Activated naive CD4-positive, alpha-beta T cell treated with anti-CD3 and anti-CD28 coated beads, Interleukin-2, amount 50 U/mL, for 24 hours (primary cell): ENCODE measurements around the gene IGFN1.

Experiments
- H3K27ac Mint-ChIP-seq: one replicate; pipeline ENCODE4 v1.8.0; 2021; ENCODE audit warnings: mild to moderate bottlenecking, mixed read lengths
- H3K27me3 Mint-ChIP-seq: one replicate; pipeline ENCODE4 v1.8.0; 2021; ENCODE audit warnings: mixed read lengths
- H3K36me3 Mint-ChIP-seq: one replicate; pipeline ENCODE4 v1.8.0; 2021; ENCODE audit warnings: mixed read lengths
- H3K4me1 Mint-ChIP-seq: one replicate; pipeline ENCODE4 v1.8.0; 2021; ENCODE audit warnings: mixed read lengths
- H3K4me3 Mint-ChIP-seq: one replicate; pipeline ENCODE4 v1.8.0; 2021; ENCODE audit warnings: mild to moderate bottlenecking, mixed read lengths
- H3K9me3 Mint-ChIP-seq: one replicate; pipeline ENCODE4 v1.8.0; 2021; ENCODE audit warnings: mixed read lengths

The IGFN1 gene

GRCh38 chr1:201216395-201217085 lies 25.9 kb downstream of the IGFN1 start:
- Mint-ChIP-seq H3K27ac (no peak overlapping the region), H3K27me3 (peaks cover 7% of the 10 kb centered on the region), H3K4me1 (no peaks in the 10 kb centered on the region), H3K36me3 (no peaks in the 10 kb centered on the region), H3K9me3 (no peaks in the 10 kb centered on the region), H3K4me3 (no peak overlapping the region)

DNA sequence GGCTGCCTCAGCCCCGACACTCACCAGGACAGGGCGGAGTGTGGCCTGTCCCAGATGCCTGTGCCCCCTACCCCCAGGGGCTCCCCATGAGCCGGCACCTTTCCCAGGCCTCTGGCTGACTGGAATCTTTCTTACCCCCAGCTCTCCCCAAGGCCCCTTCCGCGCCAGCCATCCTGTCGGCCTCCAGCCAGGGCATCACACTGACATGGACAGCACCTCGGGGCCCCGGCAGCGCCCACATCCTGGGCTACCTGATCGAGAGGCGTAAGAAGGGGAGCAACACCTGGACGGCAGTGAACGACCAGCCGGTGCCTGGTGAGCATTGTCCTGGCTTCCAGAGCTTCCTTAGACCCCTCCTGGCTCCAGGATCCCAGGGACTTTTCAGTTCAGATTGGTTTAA lies 26.5 kb downstream of the IGFN1 start:
- Mint-ChIP-seq H3K27ac (no peak overlapping the region), H3K27me3 (peaks cover 4% of the 10 kb centered on the region), H3K36me3 (no peaks in the 10 kb centered on the region), H3K4me1 (no peaks in the 10 kb centered on the region), H3K4me3 (no peak overlapping the region), H3K9me3 (no peaks in the 10 kb centered on the region)

DNA sequence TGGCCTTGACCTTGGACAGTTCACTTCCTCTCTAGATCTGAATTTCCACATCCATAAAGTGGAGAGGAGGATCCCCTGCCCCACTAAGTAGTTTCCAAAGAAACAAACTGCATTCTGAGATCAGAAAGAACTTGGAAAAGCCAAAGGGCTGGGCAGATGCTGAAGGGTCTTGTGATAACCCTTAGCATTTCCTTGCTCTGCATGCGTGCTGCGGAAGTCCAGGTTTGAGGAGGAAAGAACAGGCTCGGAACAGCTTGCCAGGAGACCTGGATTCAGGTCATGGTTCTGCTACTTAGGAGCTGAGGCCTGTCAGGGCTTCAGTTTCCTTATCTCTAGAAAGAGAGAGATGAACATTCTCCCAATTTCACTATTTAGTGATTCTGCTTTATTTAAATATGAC lies 27.2 kb downstream of the IGFN1 start:
- no peaks in the 10 kb centered on the region for H3K4me1 Mint-ChIP-seq
- H3K27me3 Mint-ChIP-seq: no peaks in the 10 kb centered on the region

DNA sequence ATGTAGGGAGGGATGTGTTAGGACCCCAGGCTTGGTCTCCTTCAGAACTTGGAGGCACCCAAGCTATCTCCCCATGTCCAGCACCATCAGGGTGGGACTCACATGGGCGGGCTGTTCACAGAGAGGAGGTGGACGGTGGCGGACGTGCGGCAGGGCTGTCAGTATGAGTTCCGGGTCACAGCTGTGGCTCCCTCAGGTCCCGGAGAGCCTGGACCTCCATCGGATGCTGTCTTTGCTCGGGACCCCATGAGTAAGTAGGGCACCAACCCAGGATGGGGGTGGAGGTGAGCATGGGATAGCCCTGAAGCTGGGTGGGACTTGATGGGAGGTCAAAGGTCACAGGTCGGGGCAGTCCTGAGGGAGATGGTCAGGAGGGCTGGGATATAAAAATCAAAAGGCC lies 27.8 kb downstream of the IGFN1 start:
- Mint-ChIP-seq H3K27ac (no peak overlapping the region), H3K36me3 (no peaks in the 10 kb centered on the region), H3K4me3 (no peak overlapping the region), H3K4me1 (no peaks in the 10 kb centered on the region), H3K27me3 (no peaks in the 10 kb centered on the region), H3K9me3 (no peaks in the 10 kb centered on the region)

More for the DNA sequence above, 27.2 kb downstream of the IGFN1 start:
- Mint-ChIP-seq H3K36me3 (no peaks in the 10 kb centered on the region), H3K4me3 (no peak overlapping the region), H3K9me3 (no peaks in the 10 kb centered on the region), H3K27ac (no peak overlapping the region)

DNA sequence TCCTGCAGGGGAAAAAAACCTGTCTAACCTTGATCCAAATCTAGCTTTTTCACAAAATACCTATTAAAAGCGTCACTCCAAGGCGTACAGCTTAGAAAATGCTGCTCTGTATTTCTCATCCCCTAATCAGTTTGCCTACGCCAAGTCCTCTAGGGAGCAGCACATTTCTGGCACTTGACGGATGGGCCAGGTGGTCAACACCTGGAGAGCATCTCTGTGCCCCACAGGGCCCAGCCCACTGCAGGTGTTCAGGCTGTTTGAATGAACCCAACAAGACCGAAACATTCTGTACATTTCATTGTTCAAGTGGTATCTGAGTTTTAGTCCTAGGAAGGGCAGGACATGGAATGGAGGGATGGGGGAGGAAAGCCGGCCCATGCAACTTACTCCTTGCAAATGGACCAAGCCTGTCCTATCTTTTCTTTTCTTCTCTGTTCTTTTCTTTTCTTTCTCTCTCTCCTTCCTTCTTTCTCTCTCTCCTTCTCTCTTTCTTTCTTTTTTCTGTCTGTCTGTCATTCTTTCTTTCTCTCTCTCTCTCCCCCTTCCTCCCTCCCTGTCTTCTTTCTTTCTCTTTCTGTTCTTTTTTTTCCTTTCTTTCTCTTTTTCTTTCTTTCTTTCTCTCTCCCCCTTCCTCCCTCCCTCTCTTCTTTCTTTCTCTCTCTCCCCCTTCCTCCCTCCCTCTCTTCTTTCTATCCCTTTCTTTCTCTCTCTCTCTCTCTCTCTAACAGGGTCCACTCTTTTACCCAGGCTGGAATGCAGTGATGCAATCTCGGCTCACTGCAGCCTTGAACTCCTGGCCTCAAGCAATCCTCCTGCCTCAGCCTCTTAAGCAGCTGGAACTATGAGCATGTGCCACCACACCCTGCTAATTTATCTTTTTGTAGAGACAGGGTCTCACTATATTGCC lies 29.1 kb downstream of the IGFN1 start:
- Mint-ChIP-seq H3K27me3 (no peaks in the 10 kb centered on the region), H3K36me3 (no peaks in the 10 kb centered on the region), H3K9me3 (no peaks in the 10 kb centered on the region), H3K4me1 (no peaks in the 10 kb centered on the region), H3K27ac (no peak overlapping the region), H3K4me3 (no peak overlapping the region)

DNA sequence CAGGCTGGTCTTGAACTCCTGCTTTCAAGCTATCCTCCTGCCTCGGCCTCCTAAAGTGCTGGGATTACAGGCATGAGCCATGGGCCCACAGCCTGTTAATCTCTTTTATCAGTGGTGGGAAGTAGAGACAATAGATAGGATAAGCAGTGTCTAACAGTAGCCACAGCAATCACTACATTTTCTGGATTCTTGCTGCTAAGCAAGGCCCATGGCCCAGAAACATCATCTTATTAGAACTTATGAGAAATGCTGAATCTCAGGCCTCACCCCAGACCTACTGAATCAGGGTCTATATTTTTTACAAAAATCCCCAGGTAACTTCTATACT lies 29.7 kb downstream of the IGFN1 start:
- Mint-ChIP-seq H3K9me3 (no peaks in the 10 kb centered on the region), H3K36me3 (no peaks in the 10 kb centered on the region), H3K27me3 (no peaks in the 10 kb centered on the region), H3K4me1 (no peaks in the 10 kb centered on the region), H3K27ac (no peak overlapping the region), H3K4me3 (no peak overlapping the region)

- H3K4me3 Mint-ChIP-seq: no peak overlapping the region
- no peak overlapping the region for H3K27ac Mint-ChIP-seq
- no peaks in the 10 kb centered on the region for H3K9me3 Mint-ChIP-seq
- H3K4me1 Mint-ChIP-seq: no peaks in the 10 kb centered on the region
- no peaks in the 10 kb centered on the region for H3K36me3 Mint-ChIP-seq
- H3K27me3 Mint-ChIP-seq: no peaks in the 10 kb centered on the region
Measured at GRCh38 chr1:201221201-201221846, 30.7 kb downstream of the IGFN1 start.

- Mint-ChIP-seq H3K27ac (no peak overlapping the region), H3K9me3 (no peaks in the 10 kb centered on the region), H3K36me3 (no peaks in the 10 kb centered on the region), H3K4me3 (no peak overlapping the region), H3K4me1 (no peaks in the 10 kb centered on the region), H3K27me3 (no peaks in the 10 kb centered on the region)
Measured at GRCh38 chr1:201222125-201222524, 31.5 kb downstream of the IGFN1 start.

DNA sequence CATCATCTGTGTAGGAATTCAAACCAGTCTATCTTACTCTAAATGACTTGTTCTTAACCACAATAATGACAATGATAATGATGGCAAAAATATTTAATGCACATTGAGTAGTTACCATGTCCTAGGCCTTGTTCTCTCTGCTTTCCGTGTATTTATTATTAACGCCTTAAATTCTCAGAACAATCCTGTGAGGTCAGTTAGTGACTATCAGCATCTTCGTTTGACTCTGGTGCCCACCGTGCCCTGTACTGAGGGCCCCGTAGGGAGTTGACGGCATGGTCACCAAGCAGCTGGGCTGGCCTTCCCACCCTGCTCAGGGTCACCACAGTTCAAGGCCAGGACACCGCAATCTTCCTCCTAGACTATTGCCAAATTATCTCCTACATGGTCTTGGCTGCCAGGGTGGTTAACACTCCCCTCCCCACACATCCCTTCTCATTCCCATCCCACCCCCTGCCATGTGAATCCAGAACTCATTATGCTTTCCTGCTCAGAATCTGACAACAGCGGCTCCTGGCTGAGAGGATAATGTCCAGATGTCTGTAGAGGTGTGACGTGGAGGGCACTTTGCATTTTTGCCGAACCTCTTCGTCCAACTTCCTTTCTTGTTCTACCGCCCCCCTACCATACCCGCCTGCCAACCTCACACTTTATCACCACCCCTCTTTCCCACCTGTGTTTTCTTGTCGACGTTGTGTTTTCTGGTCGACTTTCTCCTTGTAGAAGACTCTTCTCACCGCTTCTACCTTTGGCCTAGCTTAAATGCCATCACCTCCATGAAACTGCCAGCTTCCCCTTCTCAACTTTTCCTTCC lies 33.4 kb downstream of the IGFN1 start:
- H3K27me3 Mint-ChIP-seq: peaks cover 5% of the 10 kb centered on the region
- H3K9me3 Mint-ChIP-seq: no peaks in the 10 kb centered on the region
- H3K36me3 Mint-ChIP-seq: no peaks in the 10 kb centered on the region
- no peaks in the 10 kb centered on the region for H3K4me1 Mint-ChIP-seq
- H3K4me3 Mint-ChIP-seq: no peak overlapping the region
- no peak overlapping the region for H3K27ac Mint-ChIP-seq

GRCh38 chr1:201224666-201225370 lies 34.2 kb downstream of the IGFN1 start:
- Mint-ChIP-seq H3K4me1 (no peaks in the 10 kb centered on the region), H3K27ac (no peak overlapping the region), H3K36me3 (no peaks in the 10 kb centered on the region), H3K9me3 (no peaks in the 10 kb centered on the region), H3K4me3 (no peak overlapping the region), H3K27me3 (peaks cover 8% of the 10 kb centered on the region)

GRCh38 chr1:201226178-201226514 lies 35.5 kb downstream of the IGFN1 start:
- H3K36me3 Mint-ChIP-seq: no peaks in the 10 kb centered on the region
- H3K9me3 Mint-ChIP-seq: no peaks in the 10 kb centered on the region

DNA sequence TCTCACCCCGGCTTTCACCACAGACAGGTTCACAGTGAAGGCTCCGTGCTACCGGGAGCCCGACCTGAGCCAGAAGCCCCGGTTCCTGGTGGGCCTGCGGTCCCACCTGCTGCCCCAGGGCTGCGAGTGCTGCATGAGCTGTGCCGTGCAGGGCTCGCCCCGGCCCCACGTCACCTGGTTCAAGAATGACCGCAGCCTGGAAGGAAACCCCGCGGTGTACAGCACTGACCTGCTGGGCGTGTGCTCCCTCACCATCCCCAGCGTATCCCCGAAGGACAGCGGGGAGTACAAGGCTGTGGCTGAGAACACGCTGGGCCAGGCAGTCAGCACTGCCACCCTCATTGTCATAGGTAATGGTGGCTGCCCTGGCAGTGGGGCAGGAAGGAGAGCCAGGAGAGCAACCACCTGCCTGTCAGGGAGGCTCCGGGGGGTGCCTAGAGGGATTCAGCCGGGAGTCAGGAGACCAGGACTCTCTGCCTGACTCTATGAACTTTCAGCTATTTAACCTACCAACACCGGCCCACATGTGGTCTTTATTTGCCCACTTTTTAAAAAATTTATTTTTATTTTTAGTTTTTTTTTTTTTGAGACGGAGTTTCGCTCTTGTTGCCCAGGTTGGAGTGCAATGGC lies 36.4 kb downstream of the IGFN1 start:
- no peaks in the 10 kb centered on the region for H3K36me3 Mint-ChIP-seq
- H3K27me3 Mint-ChIP-seq: peaks cover 14% of the 10 kb centered on the region
- no peak overlapping the region for H3K4me3 Mint-ChIP-seq

More at GRCh38 chr1:201226178-201226514, 35.5 kb downstream of the IGFN1 start:
- Mint-ChIP-seq H3K4me1 (no peaks in the 10 kb centered on the region), H3K4me3 (no peak overlapping the region), H3K27ac (no peak overlapping the region), H3K27me3 (peaks cover 14% of the 10 kb centered on the region)

DNA sequence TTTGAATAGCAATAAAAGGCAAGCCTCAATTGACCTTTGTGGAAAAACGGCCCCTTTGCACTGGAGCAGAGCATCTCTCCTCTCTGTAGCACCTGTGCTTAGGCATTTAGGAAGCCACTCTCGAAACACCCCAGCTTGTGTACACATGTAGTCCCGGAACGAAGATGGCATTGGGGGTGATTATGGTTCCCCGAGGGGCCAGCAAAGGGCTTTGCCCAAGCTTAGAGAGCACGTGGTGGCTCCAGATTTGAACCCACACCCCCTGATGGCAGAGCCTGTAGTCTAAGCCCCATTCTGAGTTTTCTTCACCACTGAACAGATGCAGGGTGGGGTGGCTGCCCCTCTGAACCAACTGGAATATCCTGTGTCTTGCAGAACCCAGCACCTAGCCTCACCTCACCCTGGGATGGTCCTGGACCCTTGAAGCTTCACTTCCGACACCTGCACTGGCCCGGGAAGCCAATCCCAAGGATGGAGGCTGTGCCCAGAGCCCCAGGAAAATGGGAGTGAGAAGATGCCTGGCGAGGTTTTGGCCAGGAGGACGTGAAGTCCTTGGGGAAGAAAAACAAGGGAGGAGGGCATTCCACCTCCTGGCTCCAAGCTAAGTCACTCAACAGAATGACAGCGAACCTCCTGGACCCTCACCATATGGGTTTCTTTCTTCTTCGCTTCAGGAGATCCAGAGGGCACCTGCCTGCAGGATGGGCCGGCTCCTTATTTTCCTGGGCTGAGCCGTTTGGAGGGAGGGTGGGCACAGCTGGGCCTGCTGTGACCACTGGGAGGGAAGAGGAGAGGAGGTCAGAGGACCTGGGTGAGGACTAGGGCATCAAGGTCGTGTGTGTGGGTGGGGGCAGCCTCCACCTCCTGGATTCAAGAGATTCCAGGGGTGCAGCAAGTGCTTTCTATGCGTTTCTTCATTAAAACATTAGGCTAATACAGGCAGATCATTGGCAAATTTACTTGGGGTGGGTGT lies 37.7 kb downstream of the IGFN1 start:
- Mint-ChIP-seq H3K36me3 (no peaks in the 10 kb centered on the region), H3K27ac (no peak overlapping the region), H3K9me3 (no peaks in the 10 kb centered on the region), H3K4me3 (no peak overlapping the region), H3K4me1 (no peaks in the 10 kb centered on the region), H3K27me3 (peaks cover 14% of the 10 kb centered on the region)

More for the DNA sequence above, 36.4 kb downstream of the IGFN1 start:
- no peaks in the 10 kb centered on the region for H3K4me1 Mint-ChIP-seq
- H3K27ac Mint-ChIP-seq: no peak overlapping the region
- no peaks in the 10 kb centered on the region for H3K9me3 Mint-ChIP-seq

- H3K27me3 Mint-ChIP-seq: peaks cover 14% of the 10 kb centered on the region
- H3K4me1 Mint-ChIP-seq: no peaks in the 10 kb centered on the region
- no peaks in the 10 kb centered on the region for H3K36me3 Mint-ChIP-seq
- H3K27ac Mint-ChIP-seq: no peak overlapping the region
- H3K4me3 Mint-ChIP-seq: no peak overlapping the region
- no peaks in the 10 kb centered on the region for H3K9me3 Mint-ChIP-seq
Measured at GRCh38 chr1:201229095-201229494, 38.5 kb downstream of the IGFN1 start.
